Measurements from ENCODE around the gene PKP2.
A peak's percentile ranks its signal among the peaks of the same experiment; 100 is the strongest.

PKP2 gene

GRCh38 chr12:32896432-32897280, at the start of gene PKP2:
TSS of gene PKP2 (minus strand) at chr12:32896777. CDS start at chr12:32896731, 46 bp downstream.
- DNase-seq (ENCODE audit: low read depth, low spot score), result peak; percentile 47

DNA sequence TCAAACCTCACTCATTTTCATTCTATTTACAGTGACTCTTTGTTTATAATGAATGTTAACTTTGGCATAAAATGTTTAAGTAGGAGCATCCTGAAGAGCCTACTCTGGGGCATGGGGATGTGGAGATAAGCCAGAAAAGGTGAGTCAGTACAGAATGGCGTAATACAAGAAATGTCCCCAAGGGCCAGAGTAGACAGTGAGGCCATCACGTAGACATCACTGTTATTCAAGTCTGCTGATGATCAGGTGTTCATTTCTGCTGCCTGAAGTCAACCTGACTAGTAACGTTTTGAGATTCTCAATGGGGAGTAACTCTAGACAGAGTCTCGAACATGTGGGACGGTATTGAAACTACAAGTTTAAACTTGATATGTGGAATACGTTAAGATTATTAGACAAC, 47.6 kb upstream of the PKP2 start:
- DNase-seq (ENCODE audit: low read depth, low spot score), result no peak

- no peak for DNase-seq (ENCODE audit: low read depth, low spot score)
Measured at GRCh38 chr12:32939801-32940200, 43.2 kb upstream of the PKP2 start.

DNA sequence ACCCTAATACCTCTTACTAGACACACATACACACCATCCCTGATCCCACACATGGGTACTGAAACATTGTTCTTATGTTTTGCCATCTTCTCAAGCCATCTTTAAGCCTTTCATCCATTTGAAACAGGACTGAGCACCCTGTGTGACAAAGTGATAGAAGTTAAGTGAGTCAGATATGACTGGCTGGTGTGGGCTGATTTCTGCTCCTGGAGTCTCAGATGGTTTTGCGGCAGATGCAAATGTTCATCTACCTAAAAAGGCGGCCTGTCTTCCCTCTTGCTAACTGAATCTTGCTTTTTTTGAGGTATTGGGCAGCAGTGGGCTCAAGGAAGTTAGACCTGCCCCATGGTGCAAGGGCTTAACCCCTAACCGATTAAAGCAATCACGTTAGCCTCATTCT, 30.4 kb upstream of the PKP2 start:
- no peak for DNase-seq (ENCODE audit: low read depth, low spot score)

- no peak for DNase-seq (ENCODE audit: low read depth, low spot score)
Measured at GRCh38 chr12:32926356-32926755, 29.8 kb upstream of the PKP2 start.

DNA sequence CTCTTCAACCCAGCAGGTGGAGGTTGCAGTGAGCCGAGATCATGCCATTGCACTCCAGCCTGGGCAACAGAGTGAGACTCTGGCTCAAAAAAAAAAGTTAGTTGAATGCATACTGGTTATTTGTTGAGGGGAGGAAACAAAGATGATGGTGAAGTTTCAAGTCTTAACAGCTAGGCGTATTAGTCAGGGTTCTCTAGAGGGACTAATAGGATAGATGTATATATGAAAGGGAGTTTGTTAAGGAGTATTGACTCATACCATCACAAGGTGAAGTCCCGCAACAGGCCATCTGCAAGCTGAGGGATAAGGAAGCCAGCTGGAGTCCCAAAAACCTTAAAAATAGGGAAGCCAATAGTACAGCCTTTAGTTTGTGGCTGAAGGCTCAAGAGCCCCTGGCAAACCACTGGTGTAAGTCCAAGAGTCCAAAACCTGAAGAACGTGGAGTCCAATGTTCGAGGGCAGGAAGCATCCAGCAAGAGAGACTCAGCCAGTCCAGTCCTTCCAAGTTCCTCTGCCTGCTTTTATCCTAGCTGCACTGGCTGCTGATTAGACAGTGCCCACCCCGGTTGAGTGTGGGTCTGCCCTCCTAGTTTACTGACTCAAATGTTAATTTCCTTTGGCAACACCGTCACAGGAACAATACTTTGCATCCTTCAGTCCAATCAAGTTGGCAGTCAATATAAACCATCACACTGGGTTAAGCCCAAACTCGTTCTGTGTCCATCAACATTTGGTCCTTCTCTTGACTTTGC, 26.1 kb upstream of the PKP2 start:
- no peak for DNase-seq (ENCODE audit: low read depth, low spot score)

DNA sequence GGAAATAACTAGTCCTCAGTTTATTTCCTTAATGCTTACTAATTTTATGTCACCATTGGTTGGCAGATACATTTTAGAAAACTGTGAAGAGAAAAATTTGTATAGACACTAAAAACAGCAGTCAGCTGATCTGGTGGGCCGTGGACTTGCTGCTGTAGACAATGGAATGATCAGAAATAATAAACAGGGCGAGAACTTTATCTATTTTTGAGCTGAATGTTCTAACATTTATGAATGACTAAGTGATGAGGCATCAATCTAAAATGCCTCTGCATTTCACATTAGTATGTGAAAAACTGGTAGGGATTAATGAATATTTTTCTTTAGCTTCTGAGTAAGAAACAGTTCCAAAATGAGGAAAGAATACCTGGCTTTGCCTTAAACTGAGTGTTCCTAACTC, 24.8 kb upstream of the PKP2 start:
- no peak for DNase-seq (ENCODE audit: low read depth, low spot score)

GRCh38 chr12:32920506-32921085, 24.0 kb upstream of the PKP2 start:
- no peak for DNase-seq (ENCODE audit: low read depth, low spot score)

- DNase-seq (ENCODE audit: low read depth, low spot score), result no peak
Measured at GRCh38 chr12:32918890-32919801, 22.6 kb upstream of the PKP2 start.

DNA sequence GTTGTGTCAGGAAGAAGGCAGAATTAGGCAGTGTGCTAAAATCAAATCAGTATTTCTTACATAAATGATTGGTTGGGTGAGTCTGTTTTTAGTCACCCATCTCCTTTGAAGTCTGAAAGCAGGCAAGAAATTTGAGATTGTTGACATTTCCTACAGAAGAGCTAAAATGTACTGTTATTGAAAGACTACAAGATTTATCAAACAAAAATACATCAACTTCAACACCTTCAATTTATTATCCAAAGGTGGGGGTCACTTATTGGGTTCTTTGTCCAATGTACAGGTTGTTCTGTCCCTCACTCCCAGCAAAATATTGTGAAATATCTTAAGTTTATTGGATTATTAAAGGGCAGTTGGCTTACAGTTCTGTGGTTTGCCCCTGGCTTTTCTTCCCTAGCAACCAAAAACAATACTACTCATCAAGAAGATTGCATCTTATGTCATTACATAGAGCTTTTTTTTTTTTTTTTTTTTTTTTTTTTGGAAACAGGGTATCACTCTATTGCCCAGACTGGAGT, 20.6 kb upstream of the PKP2 start:
- no peak for DNase-seq (ENCODE audit: low read depth, low spot score)

DNA sequence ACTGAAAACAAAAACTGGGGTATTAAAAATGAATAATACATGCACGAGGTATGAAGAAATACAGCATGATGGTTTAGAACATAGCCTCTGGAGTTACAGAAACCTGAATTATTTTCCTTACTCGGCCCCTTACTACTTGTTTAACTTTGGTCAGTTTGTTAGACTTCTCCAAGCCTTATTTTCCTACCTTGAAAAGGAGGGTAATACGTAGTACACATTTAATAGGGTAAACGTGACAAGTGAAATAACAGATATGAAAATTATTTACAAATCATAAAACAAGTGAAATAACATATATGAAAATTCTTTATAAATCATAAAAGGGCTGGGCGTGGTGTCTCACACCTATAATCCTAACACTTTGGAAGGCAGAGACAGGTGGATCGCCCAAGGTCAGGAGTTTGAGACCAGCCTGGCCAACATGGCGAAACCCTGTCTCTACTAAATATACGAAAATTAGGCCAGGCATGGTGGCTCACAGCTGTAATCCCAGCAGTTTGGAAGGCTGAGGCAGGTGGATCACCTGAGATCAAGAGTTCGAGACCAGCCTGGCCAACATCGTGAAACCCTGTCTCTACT, 11.4 kb upstream of the PKP2 start:
- DNase-seq (ENCODE audit: low read depth, low spot score), result no peak

GRCh38 chr12:32907166-32907565, 10.6 kb upstream of the PKP2 start:
- no peak for DNase-seq (ENCODE audit: low read depth, low spot score)

GRCh38 chr12:32906399-32907165, 10.0 kb upstream of the PKP2 start:
- DNase-seq (ENCODE audit: low read depth, low spot score), result no peak

DNA sequence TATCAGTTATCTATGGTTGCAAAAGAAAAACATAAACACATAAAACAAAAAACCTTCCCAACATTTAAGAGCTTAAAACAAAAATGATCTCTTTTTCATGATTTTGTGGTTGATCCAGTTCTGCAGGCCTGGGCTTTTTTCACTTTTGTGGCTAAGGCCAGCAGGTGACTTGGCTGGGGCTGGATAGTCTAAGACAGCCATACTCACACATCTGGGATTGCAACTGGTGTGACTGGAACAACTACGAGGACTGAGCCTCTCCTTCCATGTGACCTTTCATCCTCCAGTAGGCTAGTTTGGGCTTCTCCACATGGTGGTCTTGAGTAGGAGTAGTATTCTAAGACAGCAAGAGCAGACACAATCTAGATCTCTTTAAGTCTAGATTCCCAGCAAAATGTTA, 7.2 kb upstream of the PKP2 start:
- no peak for DNase-seq (ENCODE audit: low read depth, low spot score)

GRCh38 chr12:32903318-32903717, 6.7 kb upstream of the PKP2 start:
- DNase-seq (ENCODE audit: low read depth, low spot score), result no peak

DNA sequence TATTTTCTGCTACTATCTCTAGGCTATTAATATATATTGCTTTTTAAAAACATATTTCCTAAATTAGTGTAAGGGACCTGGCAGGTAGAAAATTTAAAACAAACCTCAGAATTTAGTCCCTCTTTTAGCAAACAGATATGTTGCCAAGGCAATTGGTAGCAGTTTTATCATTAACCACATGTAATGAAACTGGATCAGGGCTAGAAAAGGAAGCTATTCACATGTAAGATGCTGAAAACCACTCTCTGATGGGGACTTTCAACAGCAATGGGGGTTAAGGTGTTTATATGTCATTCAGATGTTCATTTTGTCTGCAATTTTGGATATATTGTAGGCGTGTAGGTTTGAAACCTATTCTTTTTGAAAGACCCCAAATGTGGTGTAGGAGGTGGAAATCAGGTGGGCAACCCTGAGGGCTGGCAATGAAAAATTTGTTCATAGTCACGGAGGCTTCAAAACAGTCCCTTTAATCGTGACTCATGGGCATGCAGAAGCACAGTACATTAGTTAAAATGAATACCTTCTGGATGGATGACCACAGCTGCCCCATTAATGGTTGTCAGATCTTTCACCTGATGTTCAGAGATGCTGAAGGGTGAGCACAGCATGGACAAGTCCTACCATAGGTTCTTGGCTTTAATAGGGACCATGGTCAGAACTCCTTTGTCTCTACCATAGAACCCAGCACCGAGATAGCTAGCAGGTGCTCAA, 5.9 kb upstream of the PKP2 start:
- DNase-seq (ENCODE audit: low read depth, low spot score), result no peak

- DNase-seq (ENCODE audit: low read depth, low spot score), result no peak
Measured at GRCh38 chr12:32901553-32901952, 5.0 kb upstream of the PKP2 start.

DNA sequence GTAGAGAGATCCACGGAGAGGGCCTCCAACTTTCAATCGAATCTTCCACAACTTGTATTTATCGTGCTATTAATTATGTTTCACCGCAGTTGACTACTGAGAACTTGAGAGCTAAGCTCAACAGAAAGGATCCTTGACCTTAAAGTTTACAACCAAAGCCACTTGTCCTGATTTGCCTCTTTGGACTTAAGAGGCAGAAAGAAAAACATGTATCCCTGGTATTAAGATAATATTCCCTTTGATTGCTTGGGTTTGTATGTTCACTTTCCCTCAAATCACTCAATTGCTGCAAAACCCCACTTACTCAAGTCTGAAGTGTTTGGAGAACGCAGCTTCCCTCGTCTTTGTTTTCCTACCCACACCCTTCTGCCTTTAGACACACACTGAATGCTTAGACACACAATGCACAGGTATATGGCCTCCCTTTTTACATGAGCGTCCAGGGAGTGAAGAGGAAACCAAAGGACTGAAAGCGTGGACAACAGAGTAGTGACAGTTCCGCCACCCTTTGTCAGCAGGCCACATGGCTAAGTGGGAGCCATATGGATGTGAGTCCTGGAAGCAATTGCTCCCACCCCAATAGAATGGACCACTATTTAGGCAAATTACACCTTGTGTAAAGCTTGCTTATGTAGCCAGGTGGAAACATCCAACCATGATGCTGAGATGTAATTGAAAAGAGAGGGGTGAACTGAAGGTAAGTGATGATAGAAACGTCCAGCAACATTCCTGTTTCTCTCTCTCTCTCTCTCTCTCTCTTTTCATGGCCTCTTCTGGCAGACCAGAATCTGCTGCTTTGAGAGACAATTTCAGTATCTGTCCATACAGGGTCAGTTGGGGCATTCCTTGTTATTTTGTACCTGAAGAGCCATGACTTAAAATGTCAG, 1.4 kb upstream of the PKP2 start:
- no peak for DNase-seq (ENCODE audit: low read depth, low spot score)

GRCh38 chr12:32897281-32897610, 669 bp upstream of the PKP2 start:
- DNase-seq (ENCODE audit: low read depth, low spot score), result no peak

Measured in iPS DF 19.7 (cell line).